HG02642 (cell line): ENCODE measurements around the gene CATSPER4.
"Not testable (repeated sequence)": the region's sequence is repeated elsewhere in the genome, so short reads cannot be mapped to it uniquely, and the experiment has no call there.

Source experiments
- ATAC-seq: cut with Tn5 transposase; IDR thresholded peaks from one replicate; pipeline ENCODE4 v1.9.1; 2021; ENCODE audit warnings: mild to moderate bottlenecking; ENCODE audit not compliant: unreplicated experiment, poor library complexity

The CATSPER4 gene

DNA sequence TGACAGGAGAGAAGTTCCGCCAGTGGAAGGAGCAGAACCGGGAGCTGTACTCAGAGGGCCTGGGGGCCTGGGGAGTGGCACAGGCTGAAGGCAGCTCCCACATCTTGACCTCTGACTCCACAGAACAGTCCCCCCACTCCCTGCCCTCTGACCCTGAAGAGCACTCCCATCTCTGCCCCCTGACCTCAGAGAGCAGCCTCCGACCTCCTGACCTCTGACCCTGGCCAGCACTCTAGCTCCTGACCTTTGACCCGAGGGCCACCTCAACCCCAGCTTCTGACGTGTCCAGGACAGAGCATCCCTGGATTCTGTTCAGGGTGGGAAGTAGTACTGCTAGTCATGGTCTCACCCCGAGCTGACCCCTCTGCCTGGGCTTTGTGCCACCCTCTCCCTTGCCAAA, 1.1 kb upstream of the CATSPER4 start:
- ATAC-seq = no peak

- ATAC-seq = no peak
Observed at GRCh38 chr1:26189751-26190275, 589 bp upstream of the CATSPER4 start.

DNA sequence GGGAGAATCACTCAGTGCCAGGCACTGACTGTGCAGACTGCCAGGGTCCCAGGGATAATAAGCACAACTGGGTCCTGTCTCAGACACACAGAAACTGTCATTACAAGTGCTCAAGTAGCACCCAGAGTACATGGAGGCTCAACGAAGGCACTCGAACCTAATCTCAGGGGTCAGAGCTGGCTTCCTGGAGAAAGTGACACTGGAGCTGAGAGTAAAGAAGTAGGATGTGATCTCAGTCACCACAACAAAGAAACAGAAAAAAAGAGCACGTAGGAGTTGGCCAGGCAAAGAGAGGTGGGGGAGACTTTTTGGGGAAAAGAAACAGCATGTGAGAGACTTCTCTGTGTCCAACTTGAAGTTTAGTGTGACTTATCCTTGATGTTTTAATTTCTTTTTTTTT, 1.3 kb downstream of the CATSPER4 start:
- no peak for ATAC-seq

DNA sequence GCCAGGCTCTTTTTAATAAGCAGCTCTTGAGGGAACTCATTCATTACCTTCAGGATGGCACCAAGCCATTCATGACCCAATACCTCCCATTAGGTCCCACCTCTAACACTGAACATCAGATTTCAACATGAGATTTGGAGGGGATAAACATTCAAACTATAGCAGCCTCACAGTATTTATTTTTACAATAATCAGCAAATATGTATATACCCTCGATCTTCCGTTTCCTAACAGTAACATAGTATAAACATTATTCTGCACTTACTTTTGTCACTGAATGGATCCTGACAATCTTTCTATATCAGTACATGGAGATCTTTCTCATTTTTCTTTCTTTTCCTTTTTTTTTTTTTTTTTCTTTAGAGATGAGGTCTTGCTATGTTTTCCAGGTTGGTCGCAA, 5.4 kb downstream of the CATSPER4 start:
- no peak for ATAC-seq

GRCh38 chr1:26197301-26197700, 6.9 kb downstream of the CATSPER4 start:
- no peak for ATAC-seq

- no peak for ATAC-seq
Observed at GRCh38 chr1:26197813-26198212, 7.4 kb downstream of the CATSPER4 start.

DNA sequence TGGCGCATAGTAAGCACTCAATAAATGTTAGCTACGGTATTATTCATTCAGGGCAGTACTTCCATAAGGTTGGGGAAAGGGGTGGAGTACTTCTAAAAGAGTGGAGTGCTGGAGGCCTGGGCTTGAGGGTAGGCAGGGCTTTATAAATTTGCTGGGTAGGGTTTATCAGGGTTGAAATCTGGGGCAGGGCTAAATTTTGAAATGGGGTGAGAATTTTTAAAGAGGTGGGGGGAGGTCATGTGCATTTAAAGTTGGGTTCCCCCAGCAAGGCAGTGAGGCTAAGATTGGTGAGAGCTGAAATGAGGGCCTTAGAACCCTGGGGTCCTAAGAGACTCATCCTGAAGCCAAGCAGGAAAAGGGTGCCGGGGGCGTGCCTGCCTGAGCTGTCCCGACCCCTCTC, 10.0 kb downstream of the CATSPER4 start:
- ATAC-seq = no peak

- ATAC-seq = no peak
Observed at GRCh38 chr1:26203642-26204318, 13.4 kb downstream of the CATSPER4 start.

DNA sequence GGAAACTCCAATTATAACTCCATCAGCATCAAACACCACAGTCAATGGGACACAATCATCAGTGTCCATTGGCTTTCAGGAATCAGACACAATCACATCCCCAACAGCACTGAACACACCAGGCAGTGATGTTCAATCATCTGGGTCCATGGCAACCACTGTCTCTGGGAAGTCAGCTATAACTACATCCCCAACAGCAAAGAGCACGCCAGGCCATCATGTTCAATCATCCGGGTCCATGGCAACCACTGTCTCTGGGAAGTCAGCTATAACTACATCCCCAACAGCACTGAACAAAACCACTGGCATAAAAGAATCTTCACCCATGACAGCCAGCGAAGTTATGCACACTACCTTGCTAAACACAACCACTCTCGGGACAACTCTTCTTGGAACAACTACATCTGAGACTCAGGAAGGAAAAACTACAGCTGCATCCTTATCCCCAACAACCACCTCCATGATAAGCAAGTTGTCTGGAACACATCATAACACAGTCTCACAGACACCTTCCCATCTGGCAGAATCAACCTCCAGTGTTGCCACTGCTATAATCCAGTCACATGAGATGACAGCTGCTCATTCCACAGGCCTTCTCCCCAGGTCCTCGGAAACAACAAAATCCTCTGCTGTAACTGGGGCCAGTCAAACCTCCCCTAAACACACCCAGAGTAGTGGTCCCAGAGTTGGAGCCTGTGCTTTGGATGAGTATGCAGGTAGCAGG, 19.9 kb downstream of the CATSPER4 start:
- no peak for ATAC-seq

GRCh38 chr1:26212726-26213125, 22.3 kb downstream of the CATSPER4 start:
- ATAC-seq = no peak

DNA sequence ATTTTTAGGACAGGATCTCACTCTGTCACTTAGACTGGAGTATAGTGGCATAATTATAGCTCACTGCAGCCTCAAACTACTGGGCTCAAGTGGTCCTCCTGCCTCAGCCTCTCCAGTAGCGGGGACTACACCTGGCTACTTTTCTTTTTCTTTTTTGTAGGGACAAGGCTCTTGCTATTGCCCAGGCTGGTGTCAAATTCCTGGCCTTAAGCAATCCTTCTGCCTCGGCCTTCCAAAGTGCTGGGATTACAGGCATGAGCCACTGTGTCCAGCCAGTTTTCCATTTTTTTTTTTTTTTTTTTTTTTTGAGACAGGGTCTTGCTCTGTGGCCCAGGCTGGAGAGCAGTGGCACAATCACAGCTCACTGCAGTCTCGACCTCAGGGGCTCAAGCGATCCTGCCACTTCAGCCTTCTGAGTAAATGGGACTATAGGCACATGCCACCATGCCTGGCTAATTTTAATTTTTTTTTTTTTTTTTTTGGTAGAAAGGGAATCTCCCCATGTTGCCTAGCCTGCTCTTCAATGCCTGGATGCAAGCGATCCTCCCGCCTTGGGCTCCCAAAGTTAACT, 23.0 kb downstream of the CATSPER4 start:
- ATAC-seq = no peak

DNA sequence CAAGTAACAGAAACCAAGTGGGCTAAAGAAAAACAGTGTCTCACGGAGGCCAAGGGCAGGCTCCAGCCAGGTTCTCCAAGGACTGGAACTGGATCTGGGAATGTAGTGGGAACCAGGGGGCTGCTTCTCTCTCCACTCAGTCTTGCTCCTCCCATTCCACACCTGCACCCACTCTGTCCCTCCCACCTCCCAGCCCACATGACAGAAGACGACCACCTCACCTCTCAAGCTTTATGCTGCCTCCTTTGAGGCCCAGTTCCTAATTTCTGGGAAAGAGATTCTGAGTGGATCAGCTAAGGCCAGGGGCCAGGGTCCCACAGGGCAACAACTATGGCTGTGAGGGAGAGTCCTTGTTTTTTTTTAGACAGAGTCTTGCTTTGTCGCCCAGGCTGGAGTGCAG, 24.8 kb downstream of the CATSPER4 start:
- ATAC-seq = no peak

DNA sequence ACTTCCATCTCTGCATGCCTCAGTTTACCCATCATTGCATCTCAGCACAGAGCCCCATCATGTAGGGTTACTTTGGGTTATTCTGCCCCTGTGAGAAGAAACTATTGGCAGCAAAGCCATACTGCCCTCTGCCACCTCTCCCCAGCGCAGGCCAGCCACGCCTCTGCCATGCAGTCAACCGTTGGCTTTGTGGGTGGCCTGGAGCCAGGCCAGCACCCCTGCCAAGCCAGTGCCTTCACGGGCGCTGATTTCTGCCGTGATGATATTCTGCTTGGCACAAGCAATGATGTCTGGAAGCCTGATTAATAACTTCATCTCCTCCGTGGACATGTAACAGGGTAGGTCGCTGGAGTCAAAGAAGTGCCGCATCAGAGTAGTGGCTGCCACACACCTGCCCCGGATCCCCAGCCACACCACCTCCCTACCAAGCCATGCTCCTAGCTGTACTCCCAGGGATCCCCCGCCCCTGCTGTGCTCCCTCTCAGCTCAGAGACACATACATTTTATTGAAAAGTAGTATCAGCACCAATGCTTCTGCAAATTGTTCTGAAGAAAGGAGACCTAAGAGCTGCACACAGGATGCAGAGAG, 28.6 kb downstream of the CATSPER4 start:
- no peak for ATAC-seq

GRCh38 chr1:26220199-26220912, 30.0 kb downstream of the CATSPER4 start:
- ATAC-seq = no peak

DNA sequence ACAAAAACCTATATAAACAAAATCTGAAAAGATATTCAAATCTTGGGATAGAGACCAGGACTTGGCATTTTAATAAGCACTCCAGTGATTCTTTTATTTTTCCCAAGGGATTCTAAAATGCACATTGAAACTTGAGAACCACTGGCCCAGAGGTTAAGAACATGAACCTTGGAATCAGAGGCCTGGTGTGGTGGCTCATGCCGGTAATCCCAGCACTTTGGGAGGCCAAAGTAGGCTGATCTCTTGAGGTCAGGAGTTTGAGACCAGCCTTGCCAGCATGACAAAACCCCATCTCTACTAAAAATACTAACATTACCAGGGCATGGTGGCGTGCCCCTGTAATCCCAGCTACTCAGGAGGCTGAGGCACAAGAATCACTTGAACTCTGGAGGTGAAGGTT, 30.7 kb downstream of the CATSPER4 start:
- no peak for ATAC-seq

DNA sequence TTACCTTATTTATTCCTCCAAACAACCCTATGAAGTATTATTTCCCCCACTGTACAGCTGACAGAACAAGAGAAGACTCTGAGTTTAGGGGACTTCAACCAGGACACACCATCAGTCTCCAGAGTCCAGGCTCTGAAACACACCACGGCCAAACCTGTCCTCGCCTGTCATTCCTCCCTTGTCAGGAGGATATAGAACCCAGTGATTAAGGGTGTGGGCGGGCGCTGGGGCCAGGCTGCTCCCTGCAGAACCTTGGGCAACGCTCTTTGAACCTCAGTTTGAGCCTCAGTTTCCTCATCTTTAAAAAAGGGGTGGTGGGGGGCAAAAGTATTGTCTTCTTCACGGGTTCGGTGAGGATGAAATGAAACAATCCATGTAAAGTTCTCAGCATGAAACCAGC, 34.2 kb downstream of the CATSPER4 start:
- ATAC-seq = no peak

DNA sequence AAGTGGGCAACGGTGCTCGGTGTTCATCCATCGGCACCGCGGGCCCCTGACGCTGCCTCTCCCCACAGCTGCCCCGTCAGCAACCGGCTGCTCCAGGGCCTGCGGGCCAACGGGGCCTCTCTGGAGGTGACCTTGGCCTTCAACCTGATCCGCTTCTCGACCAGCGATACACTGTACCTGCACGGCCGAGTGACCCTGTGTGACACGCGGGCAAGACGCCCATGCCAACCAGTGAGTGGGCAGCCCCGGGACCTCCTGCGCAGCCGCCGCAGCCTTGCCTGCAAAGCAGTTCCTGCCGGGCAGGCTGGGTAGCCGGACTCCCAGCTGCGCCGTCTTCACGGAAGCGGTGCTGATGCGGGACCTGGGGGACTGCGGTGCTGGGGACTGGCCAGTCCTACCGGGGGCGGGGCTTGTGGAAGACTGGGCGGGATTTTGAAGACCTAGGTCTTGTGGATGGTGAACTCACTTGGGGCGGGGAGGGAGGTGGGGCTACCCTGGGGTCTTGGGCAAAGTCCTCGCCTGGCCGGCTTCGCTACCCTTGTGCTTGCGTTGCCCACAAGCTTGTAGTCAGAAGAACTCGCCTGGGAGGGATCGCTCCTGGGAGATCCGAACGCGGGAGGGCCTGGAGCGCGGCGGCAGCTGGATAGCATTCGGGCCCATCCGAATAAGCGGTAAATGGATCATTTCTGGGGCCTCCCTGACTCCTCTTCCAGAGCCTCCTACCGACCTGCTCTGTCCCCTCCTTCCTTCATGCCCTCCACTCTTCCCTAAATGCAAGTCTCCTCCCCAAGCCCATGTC, 34.8 kb downstream of the CATSPER4 start:
- ATAC-seq = no peak

GRCh38 chr1:26230682-26231081, 40.3 kb downstream of the CATSPER4 start:
- not testable (repeated sequence) for ATAC-seq

GRCh38 chr1:26233903-26234643, 43.7 kb downstream of the CATSPER4 start, which contains the start of gene CEP85:
Gene CEP85 (plus strand): TSS chr1:26234200. CDS start chr1:26239784, 5,584 bp downstream.
- peak; percentile 92 for ATAC-seq
